ENCODE results near the gene CASP14. TPM values are rescaled to one million over a fixed set of nuclear protein-coding genes. Genes with fewer than 3 reads are reported as not detected.

The CASP14 gene
- total RNA-seq, result not detected
- long read RNA-seq, result 0 reads

DNA sequence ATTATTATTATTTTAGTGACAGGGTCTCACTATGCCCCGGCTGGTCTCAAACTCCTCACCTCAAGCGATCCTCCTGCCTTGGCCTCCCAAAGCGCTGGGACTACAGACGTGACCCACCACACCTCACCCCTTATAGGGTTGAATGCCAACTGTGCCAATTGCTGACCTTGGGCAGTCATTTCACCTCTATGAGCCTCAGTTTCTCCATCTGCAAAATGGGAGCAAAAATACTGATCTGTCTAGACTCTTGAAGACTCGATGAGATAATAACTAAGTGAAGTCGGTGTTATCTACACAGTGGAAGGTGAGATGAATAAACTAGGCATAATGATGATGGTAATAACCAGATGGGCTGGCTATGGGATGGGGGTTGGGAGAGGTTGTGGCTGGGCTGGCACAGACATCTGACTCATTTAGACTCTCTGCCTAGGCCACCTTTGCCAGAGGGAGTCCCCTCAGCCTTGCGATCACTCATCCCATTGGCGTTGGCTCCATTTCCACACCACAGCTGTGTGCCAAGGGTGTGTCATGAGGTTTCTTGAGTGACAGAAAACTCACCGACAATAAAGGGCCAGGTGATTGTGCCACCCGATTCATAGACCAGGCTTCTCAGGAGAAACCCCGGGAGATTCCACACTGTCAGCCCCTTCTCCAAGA is at the start of gene CASP14:
Gene CASP14, plus strand, starts transcription at position 596 of the 657 bp plus-strand sequence. CDS start 2,772 bp downstream, outside the sequence.
- TF ChIP-seq POLR2A (IDR thresholded peaks at IDR 0.05), result no peak
- no peak for TF ChIP-seq CTCF (IDR thresholded peaks at IDR 0.05)

GRCh38 chr19:15008308-15008707 is 41.0 kb upstream of the CASP14 start:
- Histone ChIP-seq H3K4me3 (no peak overlapping the region), H3K27me3 (no peaks in the 10 kb centered on the region), H3K27ac (no peak overlapping the region), H3K36me3 (no peaks in the 10 kb centered on the region), H3K4me1 (no peaks in the 10 kb centered on the region), H3K9me3 (no peaks in the 10 kb centered on the region)
- DNase-seq (no peak), ATAC-seq (no peak)
- no peak for TF ChIP-seq CTCF (IDR thresholded peaks at IDR 0.05)
- no peak for TF ChIP-seq POLR2A (IDR thresholded peaks at IDR 0.05)
- intact Hi-C loops (cut with DNase I), result no loop called here

More for the DNA sequence above, at the start of gene CASP14:
- intact Hi-C loops (cut with DNase I), result no loop called here
- no peak within 1 kb of the TSS for H3K27ac ChIP-seq
- DNase-seq (no peak), ATAC-seq (no peak)
- H3K4me1 ChIP-seq, result no peaks in the 10 kb centered on the region
- no peaks in the 10 kb centered on the region for H3K27me3 ChIP-seq
- no peaks in the 10 kb centered on the region for H3K9me3 ChIP-seq
- no peak within 1 kb of the TSS for H3K4me3 ChIP-seq
- WGBS (ENCODE audit: insufficient coverage, low coverage, low lambda C conversion rate, missing lambda C conversion rate), result 70% methylated on average over 6 of the region's 11 CpGs
- H3K36me3 ChIP-seq, result no peaks in the 10 kb centered on the region

DNA sequence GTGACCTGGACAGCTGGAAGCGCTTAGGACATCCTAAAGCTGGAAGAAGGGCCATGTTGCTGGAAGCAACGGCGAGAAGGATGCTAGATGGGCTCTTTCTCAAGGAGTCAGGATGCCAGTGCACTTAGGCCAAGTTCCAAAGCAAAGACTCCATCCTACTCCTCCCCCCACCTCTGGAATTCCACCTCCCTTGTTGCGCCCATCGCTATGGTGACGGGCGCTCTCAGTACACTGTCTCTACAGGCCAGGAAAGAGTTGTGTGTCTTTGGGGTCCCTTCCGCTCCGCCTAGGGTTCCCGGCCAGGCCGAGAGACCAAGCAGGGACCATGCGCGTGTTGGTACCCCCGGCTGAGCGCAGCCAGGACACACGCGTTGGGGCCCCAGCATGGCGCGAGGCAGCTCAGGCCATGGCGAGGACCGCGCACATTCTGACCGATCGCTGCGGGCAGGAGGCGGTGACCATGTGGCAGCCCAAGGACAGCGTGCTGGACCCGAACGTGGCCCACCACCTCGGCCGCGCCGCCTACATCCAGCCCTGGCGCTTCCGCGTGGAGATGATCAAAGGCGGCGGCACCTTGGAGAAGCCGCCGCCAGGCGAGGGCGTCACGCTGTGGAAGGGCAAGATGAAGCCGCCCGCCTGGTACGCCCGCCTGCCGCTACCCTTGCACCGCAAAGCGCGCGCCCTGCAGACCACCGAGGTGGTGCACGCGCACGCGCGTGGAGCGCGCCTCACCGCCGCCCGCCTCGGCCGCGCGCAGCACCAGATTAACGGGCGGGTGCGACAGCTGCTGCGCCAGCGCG is 38.6 kb upstream of the CASP14 start:
- Histone ChIP-seq H3K4me1 (no peaks in the 10 kb centered on the region), H3K9me3 (no peaks in the 10 kb centered on the region), H3K27me3 (no peaks in the 10 kb centered on the region), H3K4me3 (no peak overlapping the region), H3K36me3 (no peaks in the 10 kb centered on the region), H3K27ac (no peak overlapping the region)
- TF ChIP-seq POLR2A (IDR thresholded peaks at IDR 0.05) (no peak), CTCF (IDR thresholded peaks at IDR 0.05) (no peak)
- intact Hi-C loops (cut with DNase I), result no loop called here
- DNase-seq (no peak), ATAC-seq (no peak)
- WGBS (ENCODE audit: insufficient coverage, low coverage, low lambda C conversion rate, missing lambda C conversion rate), result 0% methylated on average over 3 of the region's 73 CpGs

GRCh38 chr19:15014579-15014978 is 34.7 kb upstream of the CASP14 start:
- no peak for DNase-seq
- no peaks in the 10 kb centered on the region for H3K36me3 ChIP-seq
- intact Hi-C loops (cut with DNase I), result no loop called here
- no peak overlapping the region for H3K4me3 ChIP-seq
- TF ChIP-seq POLR2A (IDR thresholded peaks at IDR 0.05), result no peak
- no peak for TF ChIP-seq CTCF (IDR thresholded peaks at IDR 0.05)
- no peak for ATAC-seq
- H3K27me3 ChIP-seq, result no peaks in the 10 kb centered on the region
- no peaks in the 10 kb centered on the region for H3K9me3 ChIP-seq
- WGBS (ENCODE audit: insufficient coverage, low coverage, low lambda C conversion rate, missing lambda C conversion rate), result 4% methylated on average over 11 of the region's 11 CpGs
- no peaks in the 10 kb centered on the region for H3K4me1 ChIP-seq
- H3K27ac ChIP-seq, result no peak overlapping the region

Measured in right lobe of liver (tissue), 6 donors.